Measurements from ENCODE around the gene CCDC171.
"Not testable (repeated sequence)": the region's sequence is repeated elsewhere in the genome, so short reads cannot be mapped to it uniquely, and the experiment has no call there.

Gene CCDC171

DNA sequence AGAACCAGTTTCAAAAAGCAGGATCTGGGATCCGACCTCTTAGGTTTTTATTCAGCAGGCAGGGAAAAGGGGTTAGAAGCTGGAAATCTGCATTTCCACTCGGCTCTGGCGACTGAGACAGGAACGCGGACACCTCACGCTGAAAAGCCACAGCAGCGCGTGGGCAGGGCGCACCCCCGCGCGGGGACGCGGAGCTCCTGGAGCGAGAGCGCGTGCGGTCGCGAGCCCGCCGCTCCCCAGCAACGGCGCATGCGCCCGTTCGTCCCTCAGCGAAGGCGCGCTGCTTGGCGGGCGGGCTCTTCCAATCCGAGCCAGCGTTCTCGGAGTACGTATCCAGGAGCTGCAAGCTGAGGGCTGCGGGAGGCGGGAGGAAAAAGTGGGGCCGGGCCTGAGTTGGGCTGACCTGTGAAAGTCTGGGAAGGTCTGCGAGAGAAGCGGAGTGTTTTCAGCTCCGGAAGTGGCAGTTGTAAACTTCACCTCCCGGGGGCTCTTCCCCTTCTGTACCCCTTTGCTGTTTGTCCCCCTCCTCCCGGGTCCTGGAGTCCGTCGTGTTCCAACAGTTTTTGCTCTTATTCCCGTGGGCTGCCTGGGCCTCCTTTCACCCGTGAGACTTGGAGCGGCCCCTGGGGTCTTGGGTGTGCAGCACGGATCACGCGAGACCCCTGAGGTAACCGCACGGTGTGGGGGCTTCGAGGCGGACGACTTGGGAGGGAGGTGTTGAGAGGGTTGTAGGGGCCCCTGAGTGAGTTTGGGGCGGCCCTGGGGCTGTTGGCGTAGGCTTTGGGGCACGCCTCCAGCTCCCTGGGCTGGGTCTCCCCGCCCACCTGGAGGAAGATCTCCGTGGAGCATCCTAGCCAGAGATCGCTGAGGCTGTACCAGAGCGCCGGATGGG lies at the start of gene CCDC171:
TSS of gene CCDC171 (plus strand) at position 408 of the 892 bp plus-strand sequence. CDS start 11,046 bp downstream, outside the sequence.
- peak; percentile 92 for DNase-seq

DNA sequence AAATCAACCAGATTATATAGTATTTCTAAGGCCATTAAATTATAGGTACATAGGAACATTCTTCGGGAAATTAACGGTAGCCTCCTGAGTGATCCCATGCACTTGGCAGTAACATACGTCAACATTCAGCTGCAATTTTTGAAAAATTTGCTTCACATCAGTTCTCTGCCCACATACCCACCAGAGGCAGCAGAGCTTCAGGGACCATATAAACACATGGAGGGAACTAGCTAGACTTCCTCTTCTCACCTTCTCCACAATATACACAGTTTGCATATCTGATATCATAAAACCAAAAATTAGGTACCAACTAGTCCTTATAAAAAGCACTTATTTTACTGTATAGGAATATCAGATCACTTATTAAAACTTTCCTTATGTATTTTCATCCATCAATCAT lies 46.9 kb upstream of the CCDC171 start:
- no peak for DNase-seq

DNA sequence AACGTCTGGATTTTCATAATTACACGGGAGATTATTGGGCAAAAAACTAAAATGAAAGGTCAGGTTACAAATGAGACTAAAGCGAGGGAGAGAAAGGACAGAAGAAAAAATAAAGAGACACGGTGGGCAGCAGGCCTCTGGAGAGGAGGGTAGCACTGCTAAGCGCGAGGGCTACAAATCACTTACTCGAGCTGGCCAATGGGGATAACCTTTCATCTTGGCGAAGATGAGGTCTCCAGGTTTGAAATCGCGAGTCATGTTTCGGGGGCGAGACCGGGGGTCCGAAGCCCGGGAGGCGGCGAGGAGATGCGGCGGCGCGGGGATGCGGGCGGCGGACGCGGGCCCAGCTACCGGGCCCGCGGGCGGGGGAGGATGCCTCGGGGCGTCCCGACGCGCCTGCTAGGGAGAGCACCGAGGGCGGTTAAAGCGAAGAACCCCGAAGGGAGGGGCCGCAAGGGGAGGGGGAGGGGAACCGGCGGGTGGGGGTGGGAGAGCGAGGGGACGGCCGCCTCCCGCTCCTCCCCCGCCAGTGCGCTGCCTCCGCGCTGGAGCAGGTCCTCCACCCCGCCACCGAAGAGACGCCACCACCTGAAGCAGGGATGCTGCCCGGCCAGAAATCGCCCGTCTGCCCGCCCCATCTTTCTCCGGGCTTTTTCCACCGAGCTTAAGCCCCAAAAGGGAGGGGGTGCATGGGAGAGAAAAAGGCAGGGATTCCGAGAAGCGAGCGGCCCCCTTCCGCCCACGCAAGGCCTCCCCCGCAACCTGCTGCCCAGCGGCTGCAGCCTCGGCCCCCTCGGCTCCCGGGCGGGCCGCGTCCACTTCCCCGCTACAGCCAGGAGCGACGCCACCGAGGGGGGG lies 42.7 kb upstream of the CCDC171 start:
- DNase-seq, result peak; percentile 67

DNA sequence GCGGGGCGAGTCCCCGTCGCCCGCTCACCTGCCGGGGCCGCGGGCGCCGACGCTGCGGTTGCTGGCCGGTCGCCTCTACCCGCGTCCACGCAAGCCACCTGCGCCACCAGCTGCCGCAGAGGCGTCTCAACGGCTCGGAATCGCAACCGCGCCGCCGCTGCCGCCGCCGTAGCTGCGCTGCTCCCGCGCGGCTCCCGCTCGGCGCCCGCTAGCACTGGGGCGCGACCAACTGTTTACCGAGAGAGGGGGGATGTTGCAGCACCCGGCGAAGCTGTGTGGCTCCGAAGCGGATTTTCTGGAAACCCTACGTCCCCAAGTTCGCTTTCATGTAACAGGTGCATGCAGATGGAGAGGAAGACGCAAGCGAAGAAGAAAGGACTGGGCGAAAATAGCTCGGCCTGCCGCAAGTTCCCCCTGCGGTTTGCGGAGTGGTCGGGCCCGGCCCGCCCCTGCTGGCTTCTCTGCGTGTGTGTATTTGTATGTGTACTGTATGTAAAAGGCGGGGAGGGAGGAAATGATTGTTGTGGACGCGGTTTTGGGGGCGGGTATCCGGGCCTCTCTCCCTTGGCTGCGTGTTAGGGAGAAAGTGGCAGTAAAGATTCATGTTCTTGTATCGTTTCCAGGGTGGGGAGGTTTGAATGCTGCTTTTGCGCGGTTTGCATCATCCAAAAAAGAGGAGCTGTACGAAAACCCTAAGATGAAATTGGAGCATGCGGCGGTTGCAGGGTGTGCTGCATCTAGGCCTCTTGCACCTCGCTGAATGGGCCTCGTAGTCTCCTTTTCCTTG lies 41.9 kb upstream of the CCDC171 start, which contains the start of gene PSIP1:
TSS of gene PSIP1 (minus strand) at position 182 of the 787 bp plus-strand sequence. CDS start 782 bp downstream, outside the sequence.
- DNase-seq, result peak; percentile 92

DNA sequence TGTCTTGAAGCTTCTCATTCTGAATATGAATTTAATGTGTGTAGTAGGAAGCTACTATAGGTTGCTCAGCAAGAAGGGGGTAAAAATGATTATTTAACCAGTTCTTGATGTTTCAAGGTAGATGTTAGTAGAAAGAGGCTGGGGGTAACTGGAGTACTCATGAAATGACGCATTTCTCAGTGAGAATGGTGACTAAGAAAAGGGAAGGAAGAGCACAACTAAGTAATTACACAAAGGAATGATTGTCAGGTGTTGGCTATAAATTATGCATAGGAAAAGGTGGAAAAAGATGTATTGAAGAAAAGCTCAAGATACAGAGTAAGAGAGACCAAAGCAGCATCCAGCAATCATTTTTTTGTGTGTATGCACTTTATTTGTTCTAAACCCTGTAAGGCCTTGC lies 40.6 kb upstream of the CCDC171 start:
- DNase-seq, result no peak

DNA sequence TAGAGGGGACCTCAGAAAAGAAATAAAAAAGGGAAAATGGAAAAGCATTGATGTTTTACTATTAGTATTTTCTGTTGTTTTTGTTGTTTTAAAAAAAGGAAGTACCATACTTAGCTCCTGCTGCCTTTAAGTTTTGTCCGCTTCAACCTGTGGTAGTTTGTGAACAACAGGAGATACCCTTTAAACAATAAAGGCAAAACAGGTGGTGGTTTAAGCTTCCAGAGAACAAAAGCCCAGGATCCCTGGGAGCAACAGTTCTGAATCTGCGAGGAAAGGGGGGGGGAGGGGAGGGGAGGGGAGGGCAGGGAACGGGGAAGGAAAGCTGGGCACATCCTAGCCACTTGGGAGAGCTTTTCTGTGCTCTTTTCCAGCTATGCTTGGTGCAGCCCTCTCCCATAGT lies 40.0 kb upstream of the CCDC171 start:
- no peak for DNase-seq

DNA sequence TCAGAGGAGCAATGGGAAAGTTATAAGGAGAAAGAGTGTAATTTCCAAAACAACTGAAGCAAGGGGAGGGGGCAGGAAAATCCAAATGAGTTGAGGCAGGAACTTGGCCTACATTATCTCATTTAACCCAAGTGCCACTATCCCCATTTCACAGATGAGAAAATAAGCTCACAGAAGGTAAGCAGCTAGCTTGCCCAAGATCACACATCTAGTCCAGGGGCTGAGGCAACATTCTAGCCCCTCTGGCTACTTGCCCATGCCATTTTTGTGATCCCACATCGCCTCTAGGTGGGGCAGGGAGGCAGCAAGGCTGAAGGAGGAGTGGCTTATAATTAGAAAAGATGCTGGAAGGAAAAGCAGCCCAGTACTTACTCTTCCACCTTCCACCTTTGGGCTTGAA lies 39.5 kb upstream of the CCDC171 start:
- no peak for DNase-seq

DNA sequence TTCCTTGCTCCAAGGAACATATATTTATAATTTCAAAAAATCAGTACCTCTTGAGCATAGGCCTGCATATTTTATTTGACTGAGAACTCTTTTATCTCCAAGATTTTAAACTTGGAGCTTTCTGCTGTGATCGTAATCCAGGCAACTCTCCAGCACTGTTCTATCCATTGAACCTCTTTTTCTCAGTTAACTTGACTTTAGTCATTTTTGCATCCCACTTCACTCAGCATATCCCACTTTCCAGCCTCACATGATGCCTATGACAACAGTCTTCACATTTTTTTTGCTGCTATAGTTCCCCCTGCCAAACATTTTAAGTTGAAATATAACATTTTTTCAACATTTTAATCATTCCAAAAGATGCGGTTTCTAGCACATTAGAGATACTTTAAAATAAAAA lies 33.0 kb upstream of the CCDC171 start:
- no peak for DNase-seq

DNA sequence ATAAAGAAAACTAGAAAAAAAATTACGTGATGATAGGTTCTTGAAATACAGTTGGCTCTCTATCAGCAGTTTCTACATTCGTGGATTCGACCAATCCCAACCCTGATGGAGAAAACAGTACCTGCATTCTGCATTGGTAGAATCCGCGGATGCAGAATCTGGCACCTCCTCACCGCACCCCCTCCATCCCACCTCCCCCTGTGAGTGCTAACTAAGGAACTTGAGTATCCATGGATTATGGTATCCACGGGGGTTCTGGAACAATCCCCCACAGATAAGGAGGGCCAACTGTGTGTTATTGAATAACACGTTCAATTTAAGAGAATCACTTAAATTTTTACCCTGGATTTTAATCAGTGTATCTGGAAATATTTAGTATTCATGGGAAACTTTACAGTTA lies 31.6 kb upstream of the CCDC171 start:
- DNase-seq, result no peak

DNA sequence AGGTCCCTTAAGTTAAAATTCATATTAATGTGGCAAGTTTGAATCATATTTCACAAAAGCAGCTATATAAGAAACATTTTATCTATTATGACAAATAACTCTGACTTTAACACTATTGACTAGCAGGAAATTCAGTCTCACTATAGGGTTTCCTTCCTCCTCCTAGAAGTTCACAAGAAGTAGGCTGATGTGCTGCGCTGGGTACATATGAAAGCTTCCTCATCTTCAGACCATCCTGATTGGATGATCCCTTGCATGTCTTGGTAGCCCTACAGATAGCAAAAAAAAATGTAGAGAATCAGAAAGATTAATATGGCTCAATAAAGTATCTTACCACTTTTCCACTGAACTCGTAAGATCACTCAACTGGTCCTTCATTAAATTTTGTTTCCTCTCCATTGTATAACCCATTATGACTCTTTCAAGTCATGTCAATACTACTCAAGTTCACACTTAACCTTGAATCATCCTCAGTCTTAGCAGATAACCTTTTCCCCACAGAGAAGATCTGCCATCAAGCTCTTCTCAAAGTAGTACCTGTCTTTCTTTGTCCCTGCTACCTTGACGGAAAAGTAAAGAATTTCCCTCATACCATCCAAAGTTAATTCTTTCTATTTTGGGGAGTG lies 30.6 kb upstream of the CCDC171 start:
- DNase-seq, result no peak

DNA sequence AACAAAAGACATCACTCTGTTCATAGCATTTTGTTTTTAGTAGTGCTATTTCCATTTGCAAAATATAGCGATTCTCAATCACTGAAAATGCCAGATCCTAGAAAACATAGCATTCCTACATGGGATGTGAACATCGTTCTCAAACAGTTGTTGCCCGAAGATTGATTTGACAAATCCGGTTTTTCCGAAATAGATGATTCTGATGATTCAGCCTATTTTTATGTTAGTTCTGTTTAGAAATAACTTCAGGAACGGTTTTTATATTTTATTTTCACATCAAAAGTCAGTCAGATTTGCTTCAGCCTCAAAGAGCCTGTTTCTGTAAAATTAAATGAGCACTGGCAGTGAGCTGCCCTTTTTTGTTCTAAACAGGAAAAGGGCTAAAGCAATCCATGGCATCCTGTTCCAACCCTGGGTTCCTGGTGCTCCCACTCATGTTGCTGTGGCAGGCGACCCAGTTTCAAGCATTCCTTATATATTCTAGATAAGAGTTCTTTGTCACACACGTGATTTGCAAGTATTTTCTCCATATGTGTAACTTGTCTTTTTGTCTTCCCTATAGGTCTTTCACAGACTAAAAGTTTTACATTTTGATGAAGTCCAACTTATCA lies 27.9 kb upstream of the CCDC171 start:
- DNase-seq, result no peak

DNA sequence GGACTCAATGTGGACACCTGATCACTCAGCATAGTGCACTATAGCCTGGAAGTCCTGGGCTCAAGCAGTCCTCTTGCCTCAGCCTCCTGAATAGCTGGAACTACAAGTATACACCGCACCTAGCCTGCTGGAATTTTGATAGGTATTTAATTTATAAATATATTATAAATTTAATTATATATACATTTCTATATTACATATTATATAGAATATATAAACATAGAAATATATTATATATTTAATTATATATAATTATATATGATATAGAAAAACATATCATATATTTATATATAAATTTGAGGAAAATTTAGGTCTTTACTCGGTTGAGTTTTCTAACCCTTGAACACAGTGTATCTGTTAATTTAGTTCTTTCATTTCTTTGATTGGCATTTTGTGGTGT lies 26.9 kb upstream of the CCDC171 start:
- no peak for DNase-seq

DNA sequence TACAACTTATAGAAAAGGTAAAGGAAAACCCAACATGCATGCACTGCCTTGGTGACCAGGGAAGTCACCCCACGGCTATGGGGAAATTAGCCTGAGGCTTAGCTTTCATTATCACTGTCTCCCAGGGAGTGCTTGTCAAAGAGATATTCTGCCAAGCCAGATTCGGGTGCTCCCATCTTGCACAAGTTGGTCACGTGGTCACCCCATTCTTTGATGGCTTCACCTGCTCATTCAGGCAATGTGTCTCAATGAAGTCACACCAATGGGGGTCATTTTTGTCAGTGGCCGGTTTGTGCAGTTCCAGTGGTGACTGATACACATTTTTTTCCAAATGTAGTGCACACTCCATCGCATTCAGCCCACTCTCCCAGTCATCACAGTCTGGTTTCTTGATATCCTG lies 25.8 kb upstream of the CCDC171 start:
- DNase-seq, result not testable (repeated sequence)

DNA sequence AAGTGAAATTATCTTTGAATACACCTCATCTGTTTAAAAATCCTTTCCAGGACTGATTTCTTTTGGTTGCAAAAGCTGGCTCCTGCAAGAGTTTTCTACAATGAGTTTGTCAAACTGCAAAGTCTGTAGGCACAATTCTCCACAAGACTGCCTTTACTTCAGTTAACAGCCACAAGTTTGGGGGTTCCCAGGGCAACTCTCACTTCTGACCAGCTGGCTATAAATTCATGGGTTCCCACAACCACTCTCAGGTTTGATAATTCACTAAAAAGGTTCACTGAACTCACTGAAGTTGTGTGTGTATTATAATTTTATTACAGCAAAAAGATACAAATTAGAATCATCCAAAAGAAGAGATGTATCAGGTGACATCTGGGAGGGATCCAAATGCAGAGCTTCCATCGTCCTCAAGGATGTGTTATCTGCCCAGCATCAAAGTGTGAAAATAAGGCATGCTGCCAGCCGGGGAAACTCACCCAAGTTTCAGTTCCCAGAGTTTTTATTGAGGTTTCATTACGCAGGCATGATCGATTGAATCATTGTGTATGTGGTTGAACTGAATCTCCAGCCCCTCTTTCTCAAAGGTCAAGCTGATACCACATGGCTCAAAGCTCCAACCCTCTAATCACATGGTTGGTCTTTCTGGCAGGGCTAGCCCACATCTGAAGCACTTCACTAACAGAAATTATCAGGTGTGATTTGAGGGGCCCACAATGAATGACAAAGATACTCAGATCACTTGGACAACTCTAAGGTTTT lies 23.1 kb upstream of the CCDC171 start:
- DNase-seq, result no peak

DNA sequence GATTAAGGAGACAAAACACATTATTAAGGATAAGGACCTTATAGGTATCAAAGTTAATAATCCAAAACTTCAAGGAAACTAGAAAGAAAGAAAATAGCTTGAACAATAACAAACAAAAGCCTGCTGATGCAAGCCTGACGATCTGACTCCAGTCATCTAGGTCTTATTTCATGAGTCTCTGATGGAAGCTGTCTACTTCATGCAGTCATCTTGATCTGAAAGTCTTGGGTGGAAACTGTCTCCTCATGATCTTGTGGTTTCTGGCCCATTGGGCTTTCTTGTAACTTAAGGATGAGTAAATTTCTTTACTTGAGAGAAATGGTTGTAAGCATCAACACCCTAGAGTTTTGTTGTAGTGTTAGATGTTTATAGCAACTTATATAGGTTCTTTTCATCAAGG lies 21.5 kb upstream of the CCDC171 start:
- DNase-seq, result peak; percentile 26

DNA sequence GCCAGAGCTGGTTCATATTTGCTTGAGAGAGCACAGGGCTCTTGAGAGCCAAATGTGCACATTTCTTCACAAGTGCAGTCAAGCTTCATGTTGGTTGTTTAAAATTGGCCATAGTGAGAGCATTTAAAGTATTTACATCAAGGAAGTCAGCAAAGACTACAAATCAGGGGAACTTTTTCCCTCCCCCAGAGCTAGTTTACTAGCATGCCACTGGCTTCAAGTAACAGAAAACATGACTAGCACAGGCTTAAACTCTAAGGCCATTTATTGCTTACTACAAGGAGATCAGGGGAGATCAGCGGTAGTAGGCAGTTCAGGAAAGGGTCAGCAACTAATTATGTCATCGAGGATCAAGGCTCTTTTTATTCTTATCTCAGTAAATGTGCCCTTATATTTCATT lies 11.0 kb upstream of the CCDC171 start:
- no peak for DNase-seq

DNA sequence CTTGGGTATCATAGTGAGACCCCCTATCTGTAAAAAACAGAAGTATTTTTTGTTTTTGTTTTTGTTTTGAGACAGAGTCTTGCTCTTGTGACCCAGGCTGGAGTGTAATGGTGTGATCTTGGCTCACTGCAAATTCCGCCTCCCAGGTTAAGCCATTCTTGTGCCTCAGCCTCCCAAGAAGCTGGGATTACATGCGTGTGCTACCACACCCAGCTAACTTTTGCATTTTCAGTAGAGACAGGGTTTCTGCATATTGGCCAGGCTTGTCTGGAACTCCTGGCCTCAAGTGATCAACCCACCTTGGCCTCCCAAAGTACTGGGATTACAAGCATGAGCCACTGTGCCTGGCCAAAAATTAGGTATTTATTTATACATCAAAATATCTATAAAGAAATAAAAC lies 10.2 kb upstream of the CCDC171 start:
- DNase-seq, result no peak

DNA sequence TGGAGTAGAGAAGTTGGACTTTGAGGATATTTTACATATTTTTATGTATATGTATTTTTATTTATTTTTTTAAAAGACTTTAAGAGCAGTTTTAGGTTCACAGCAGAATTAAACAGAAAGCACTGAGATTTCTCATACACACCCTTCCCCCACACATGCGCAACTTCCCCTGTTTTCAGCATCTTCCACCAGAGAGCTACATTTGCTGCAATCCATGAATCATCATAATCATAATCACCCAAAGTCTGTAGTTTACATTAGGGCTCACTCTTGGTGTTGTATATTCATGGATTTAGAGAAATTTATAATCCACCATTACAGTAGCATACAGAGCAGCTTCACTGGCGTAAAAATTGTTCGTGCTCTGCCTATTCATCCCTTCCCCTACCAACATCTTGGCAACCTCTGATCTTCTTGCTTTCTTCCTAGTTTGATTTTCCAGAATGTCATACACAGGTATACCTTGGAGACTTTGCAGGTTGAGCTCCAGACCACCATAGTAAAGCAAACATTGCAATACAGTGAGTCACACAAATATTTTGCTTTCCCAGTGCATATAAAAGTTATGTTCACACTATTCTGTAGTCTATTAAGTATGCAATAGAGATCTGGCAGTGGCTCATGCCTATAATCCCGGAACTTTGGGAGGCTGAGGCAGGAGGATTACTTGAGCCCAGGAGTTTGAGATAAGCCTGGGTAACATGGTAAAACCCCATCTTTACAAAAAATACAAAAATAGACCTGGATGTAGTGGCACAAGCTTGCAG lies 9.6 kb upstream of the CCDC171 start:
- no peak for DNase-seq

DNA sequence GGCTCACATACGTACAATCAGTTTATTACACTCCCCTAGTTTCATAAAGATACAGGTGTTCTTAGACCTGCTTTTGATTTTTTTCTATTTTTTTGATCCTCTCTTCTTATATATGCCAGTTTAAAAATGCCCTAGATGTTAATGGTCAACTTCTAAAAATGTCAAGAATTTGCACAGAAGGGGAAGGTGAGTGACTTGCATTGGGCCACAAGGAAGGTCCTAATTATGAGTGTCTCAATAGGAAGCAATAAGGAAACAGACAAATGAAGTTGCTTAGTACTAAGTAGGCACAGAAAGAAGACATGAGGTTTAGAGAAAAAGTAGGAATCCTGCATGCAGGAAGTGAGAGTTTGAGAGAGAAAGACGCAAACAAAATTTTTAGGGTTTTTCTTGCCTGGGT lies 3.2 kb upstream of the CCDC171 start:
- no peak for DNase-seq

DNA sequence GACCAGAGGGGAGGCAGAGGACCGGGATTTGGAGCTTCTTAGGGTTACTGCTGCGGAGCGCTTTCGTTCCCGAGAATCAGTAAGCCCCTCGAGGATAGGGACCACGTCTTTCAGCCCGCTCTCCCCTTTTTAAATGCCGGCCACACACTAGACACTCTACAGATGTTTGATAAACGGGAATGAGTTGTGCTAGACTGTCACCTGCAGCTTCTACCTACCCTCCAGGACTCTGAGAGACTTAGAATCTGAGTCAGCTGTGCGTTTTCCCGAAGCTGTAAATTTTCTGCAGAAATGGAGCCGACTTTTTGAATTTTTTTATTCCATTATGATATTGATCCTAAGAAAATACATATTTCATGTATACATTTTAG lies 670 bp downstream of the CCDC171 start:
- DNase-seq, result no peak

DNA sequence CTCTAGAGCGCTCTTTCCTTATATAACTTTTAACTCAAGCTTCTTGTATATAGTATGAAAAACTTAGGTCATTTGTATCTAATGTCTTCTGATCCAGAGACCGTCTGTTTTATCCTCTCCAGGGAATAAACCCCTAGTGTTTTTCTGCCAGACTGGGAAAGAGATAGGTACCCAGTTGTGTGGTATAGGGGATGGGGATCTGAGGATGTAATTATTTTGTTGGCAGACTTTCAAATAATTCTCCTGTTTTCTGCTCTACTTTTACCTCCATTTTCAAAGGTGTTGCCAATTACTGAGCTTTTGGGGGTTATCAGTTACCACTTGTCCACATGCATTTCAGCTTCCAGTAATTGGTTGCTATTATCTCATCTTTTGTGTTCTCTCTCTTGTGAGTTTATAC lies 17.9 kb downstream of the CCDC171 start:
- no peak for DNase-seq
